Endothelial cell (in vitro differentiated cells): ENCODE data around the gene BRD3. TPM values are rescaled to one million over a fixed set of nuclear protein-coding genes. Genes with fewer than 3 reads are reported as not detected.

Experiments
- DNase-seq: peaks from one replicate; pipeline ENCODE4 v3.0.0; 2021; ENCODE audit warnings: low spot score
- H3K27ac Mint-ChIP-seq: one replicate; pipeline ENCODE4 v1.8.0; 2021; ENCODE audit warnings: mixed read lengths, inconsistent platforms; ENCODE audit not compliant: unreplicated experiment
- H3K27me3 Mint-ChIP-seq: one replicate; pipeline ENCODE4 v1.8.0; 2021; ENCODE audit warnings: mild to moderate bottlenecking, moderate library complexity, mixed read lengths, inconsistent platforms; ENCODE audit not compliant: unreplicated experiment
- H3K36me3 Mint-ChIP-seq: one replicate; pipeline ENCODE4 v1.8.0; 2021; ENCODE audit warnings: mild to moderate bottlenecking, low read depth, mixed read lengths, inconsistent platforms; ENCODE audit not compliant: unreplicated experiment
- H3K4me1 Mint-ChIP-seq: one replicate; pipeline ENCODE4 v1.8.0; 2021; ENCODE audit warnings: mild to moderate bottlenecking, mixed read lengths, inconsistent platforms; ENCODE audit not compliant: unreplicated experiment
- H3K4me3 Mint-ChIP-seq: one replicate; pipeline ENCODE4 v1.8.0; 2021; ENCODE audit warnings: mild to moderate bottlenecking, mixed read lengths, inconsistent platforms; ENCODE audit not compliant: unreplicated experiment
- H3K9me3 Mint-ChIP-seq: one replicate; pipeline ENCODE4 v1.8.0; 2021; ENCODE audit warnings: mixed read lengths, inconsistent platforms; ENCODE audit not compliant: unreplicated experiment
- total RNA-seq: library from RNA; stranded (reverse); fragmentation: NEBNext Ultra II Directional; extraction: Animal tissue kit (Norgen Biotek cat#: 25700); gene quantifications from one replicate; pipeline ENCODE4 v1.2.1, GENCODE V29; 2021; ENCODE audit not compliant: unreplicated experiment
- TF ChIP-seq, protein P1 (sequence below): fragments of 200-600 bp; sonication (generic); IDR thresholded peaks from one replicate; pipeline ENCODE4 v1.5.0; 2021; ENCODE audit warnings: antibody characterized with exemption; ENCODE audit not compliant: unreplicated experiment

BRD3 gene
- total RNA-seq, 1 donor from 2014 or later: 56.2 TPM

DNA sequence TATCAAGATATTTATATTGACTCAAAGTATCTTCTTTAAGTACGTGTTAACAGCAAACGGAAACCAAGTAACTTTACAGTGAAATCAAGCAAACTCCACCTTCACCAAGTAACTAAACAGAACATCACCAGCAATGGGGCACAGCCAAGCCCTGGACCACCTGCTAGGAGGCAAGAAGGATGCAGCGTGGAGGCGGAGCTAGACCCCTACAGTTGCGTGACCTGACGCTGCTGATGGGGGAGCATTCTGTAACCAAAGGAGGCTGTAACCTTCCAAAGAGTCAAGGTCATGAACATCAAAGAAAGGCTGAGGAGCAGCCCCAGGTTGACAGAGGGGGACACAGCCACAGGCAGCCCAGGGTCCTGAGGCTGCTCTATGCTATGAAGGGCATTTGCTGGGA is 81.8 kb downstream of the BRD3 start:
- H3K9me3 Mint-ChIP-seq: no peaks in the 10 kb centered on the region
- H3K36me3 Mint-ChIP-seq: no peaks in the 10 kb centered on the region
- DNase-seq: no peak
- TF ChIP-seq, protein P1, sequence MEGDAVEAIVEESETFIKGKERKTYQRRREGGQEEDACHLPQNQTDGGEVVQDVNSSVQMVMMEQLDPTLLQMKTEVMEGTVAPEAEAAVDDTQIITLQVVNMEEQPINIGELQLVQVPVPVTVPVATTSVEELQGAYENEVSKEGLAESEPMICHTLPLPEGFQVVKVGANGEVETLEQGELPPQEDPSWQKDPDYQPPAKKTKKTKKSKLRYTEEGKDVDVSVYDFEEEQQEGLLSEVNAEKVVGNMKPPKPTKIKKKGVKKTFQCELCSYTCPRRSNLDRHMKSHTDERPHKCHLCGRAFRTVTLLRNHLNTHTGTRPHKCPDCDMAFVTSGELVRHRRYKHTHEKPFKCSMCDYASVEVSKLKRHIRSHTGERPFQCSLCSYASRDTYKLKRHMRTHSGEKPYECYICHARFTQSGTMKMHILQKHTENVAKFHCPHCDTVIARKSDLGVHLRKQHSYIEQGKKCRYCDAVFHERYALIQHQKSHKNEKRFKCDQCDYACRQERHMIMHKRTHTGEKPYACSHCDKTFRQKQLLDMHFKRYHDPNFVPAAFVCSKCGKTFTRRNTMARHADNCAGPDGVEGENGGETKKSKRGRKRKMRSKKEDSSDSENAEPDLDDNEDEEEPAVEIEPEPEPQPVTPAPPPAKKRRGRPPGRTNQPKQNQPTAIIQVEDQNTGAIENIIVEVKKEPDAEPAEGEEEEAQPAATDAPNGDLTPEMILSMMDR: no peak
- no peak overlapping the region for H3K27ac Mint-ChIP-seq
- peaks cover 6% of the 10 kb centered on the region for H3K27me3 Mint-ChIP-seq
- no peak overlapping the region for H3K4me3 Mint-ChIP-seq
- peaks cover 7% of the 10 kb centered on the region for H3K4me1 Mint-ChIP-seq

DNA sequence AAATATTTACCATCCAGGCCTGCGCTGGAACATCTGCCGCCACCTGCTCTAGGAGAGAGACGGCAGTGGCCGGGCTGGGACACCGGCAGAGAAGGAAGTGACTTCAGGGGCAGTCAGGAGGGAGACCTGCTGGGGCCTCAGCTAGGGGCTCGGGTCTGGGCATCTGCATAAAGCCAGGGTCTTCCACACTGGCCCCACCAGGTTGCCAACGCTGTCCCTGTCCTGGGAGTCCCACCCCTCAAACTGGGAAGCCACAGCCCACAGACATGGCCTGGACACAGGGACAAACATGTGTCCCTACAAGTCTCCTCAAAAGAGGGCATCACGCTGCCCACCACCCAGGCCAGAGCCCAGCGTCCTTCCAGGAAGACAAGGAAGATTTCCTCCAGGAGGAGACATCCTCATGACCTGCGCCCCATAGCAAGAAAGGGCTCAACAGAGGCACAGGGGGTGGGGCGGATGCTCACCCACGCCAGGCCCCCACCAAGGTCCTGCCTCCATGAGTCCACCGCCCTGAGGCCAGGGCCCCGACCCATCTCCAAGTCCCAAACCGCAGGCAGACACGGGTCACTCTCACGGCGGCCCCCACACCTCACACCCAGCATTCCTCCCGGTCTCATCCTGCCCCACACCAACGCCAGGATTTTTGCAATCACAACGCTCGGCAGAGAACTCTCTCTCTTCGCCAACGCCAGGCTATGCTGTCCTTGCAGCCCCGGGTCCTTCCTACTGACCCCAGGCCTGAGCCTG is 84.7 kb downstream of the BRD3 start:
- peaks cover 5% of the 10 kb centered on the region for H3K27me3 Mint-ChIP-seq
- no peak for DNase-seq
- H3K4me1 Mint-ChIP-seq: peaks cover 20% of the 10 kb centered on the region
- H3K4me3 Mint-ChIP-seq: no peak overlapping the region
- H3K9me3 Mint-ChIP-seq: no peaks in the 10 kb centered on the region
- no peaks in the 10 kb centered on the region for H3K36me3 Mint-ChIP-seq
- TF ChIP-seq, protein P1: no peak
- H3K27ac Mint-ChIP-seq: no peak overlapping the region

DNA sequence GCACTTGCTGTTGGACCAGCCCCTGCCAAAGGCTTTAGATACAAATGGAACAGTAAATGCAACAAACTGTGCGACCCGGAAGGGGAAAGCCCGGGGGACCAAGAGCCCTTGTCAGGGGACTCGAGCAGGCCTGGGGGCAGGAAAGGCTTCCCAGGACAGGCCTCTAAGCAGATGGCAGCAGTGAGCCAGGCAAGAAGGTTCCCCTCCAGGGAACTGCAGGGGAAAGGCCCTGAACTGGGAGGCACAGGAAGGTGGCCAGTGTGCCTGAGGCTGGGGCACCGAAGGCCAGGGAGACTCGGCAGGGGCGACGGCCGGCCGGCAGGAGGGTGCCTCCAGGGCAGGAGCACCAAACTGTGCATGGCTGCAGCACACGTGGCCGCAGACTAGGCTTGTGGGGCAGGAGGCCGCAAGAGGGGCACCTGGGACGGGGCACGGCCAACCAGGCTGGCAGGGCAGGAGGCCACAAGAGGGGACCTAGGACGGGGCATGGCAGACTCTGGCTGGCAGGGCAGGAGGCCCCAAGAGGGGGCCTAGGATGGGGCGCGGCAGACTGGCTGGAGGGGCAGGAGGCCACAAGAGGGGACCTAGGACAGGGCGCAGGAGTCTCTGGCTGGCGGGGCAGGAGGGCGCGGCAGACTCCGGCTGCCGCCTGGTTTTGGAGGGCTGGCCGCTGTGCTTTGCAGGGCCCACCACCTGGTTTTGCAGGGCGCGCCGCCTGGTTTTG is 85.7 kb downstream of the BRD3 start:
- Mint-ChIP-seq H3K9me3 (no peaks in the 10 kb centered on the region), H3K4me1 (peaks cover 20% of the 10 kb centered on the region), H3K36me3 (no peaks in the 10 kb centered on the region), H3K4me3 (no peak overlapping the region), H3K27ac (no peak overlapping the region), H3K27me3 (peaks cover 3% of the 10 kb centered on the region)
- DNase-seq: no peak
- TF ChIP-seq, protein P1: no peak

DNA sequence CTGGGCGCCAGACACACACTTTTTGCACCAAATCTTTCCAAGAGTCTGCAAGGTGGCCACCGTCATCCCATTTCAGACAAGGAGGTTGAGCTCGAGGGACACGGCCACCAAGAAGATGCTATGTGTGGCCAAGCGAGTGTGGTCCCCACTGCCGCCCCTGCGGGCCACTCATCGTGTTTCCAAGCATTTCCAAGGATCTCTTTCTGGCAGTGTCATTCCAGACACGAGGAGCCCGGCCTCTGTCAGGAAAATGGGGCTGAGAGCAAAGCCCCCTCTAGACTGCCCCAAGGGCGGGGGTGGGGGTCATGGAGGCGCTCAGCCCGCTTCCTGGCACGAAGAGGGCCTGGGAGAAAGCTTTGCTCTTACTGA is 86.3 kb downstream of the BRD3 start:
- TF ChIP-seq, protein P1: no peak

More for the DNA sequence above, 86.3 kb downstream of the BRD3 start:
- no peaks in the 10 kb centered on the region for H3K9me3 Mint-ChIP-seq
- DNase-seq: no peak
- H3K4me1 Mint-ChIP-seq: peaks cover 20% of the 10 kb centered on the region
- H3K27me3 Mint-ChIP-seq: peaks cover 3% of the 10 kb centered on the region
- H3K36me3 Mint-ChIP-seq: no peaks in the 10 kb centered on the region
- H3K4me3 Mint-ChIP-seq: no peak overlapping the region
- no peak overlapping the region for H3K27ac Mint-ChIP-seq
